OCI-LY7 (cell line): ENCODE results near the gene CCDC60.

Source experiments
- CTCF ChIP-seq: fragments of 200-600 bp; sonication (generic); conservative IDR thresholded peaks from 2 replicates; pipeline ENCODE4 v1.5.1; 2014; ENCODE audit warnings: mild to moderate bottlenecking, antibody characterized with exemption, low read length, moderate library complexity, mixed read lengths
- EZH2phosphoT487 ChIP-seq: fragments of 200-600 bp; sonication (generic); IDR thresholded peaks from 2 replicates; pipeline ENCODE4 v1.6.1; 2018; ENCODE audit warnings: low read depth, borderline replicate concordance, mild to moderate bottlenecking, mixed run types, antibody characterized with exemption, low read length, moderate library complexity, mixed read lengths

DNA sequence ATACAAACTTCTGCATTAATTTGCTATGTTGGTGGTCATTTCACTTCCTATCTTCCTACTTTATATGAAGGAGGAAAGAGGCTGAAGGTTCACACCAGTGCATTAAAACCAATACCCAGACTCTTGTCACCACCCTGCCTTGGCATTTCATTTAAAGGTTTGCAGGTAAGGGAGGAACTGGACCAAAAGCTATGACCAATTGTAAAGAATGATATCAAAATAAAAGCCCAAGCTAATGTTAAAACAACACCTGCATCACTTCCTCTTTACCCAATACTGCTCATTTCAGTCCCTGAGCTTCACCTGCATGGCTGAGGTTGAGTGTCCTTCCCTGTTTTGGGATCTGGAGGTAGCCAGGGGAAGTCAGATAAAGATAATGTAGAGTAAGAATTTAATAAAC lies 211.8 kb downstream of the CCDC60 start:
- TF ChIP-seq CTCF, result no peak
- no peak for TF ChIP-seq EZH2phosphoT487
